ENCODE results near the gene FGF14. TPM values are rescaled to one million over a fixed set of nuclear protein-coding genes. Genes with fewer than 3 reads are reported as not detected.
"Not testable (repeated sequence)": the region's sequence is repeated elsewhere in the genome, so short reads cannot be mapped to it uniquely, and the experiment has no call there.

Gene FGF14
- total and polyA plus RNA-seq, 5 experiments from 2014 or later, result not detected

DNA sequence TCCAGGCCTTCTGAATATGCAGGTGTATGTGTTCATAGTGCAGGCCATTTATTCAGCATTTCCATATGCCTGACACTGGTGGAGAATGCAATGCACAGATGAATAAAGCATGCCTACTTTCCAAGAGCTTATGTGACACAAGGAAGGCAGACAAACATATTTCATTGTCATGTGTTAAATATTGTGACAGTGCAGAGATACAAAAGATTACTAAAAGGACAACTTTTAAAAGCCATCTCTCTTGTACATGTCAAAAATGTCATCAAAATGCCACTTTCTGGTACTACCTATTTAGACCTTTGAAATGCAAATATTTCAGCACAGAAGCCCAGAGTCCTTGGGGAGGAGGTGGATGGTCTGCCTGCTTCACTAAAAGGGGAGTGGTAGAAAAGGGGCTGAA, 254.5 kb downstream of the FGF14 start:
- H3K9me3 Mint-ChIP-seq, result no peaks in the 10 kb centered on the region
- H3K4me1 Mint-ChIP-seq, result no peaks in the 10 kb centered on the region
- POLR2A ChIA-PET, result no interaction called here
- peaks cover 0 to 8% (median 2%) of the 10 kb centered on the region in 5 donors for H3K27me3 Mint-ChIP-seq
- ATAC-seq (no peak), DNase-seq (no peak)
- no peak overlapping the region for H3K4me3 Mint-ChIP-seq
- peaks cover 0 to under 1% (median 0%) of the 10 kb centered on the region in 3 donors for H3K36me3 Mint-ChIP-seq
- no peak overlapping the region for H3K27ac Mint-ChIP-seq

- no peaks in the 10 kb centered on the region for H3K36me3 Mint-ChIP-seq
- DNase-seq (no peak), ATAC-seq (no peak)
- peaks cover 0 to 8% (median under 1%) of the 10 kb centered on the region in 5 donors for H3K27me3 Mint-ChIP-seq
- H3K27ac Mint-ChIP-seq, result no peak overlapping the region
- no peak overlapping the region for H3K4me3 Mint-ChIP-seq
- H3K9me3 Mint-ChIP-seq, result no peaks in the 10 kb centered on the region
- POLR2A ChIA-PET, result no interaction called here
- no peaks in the 10 kb centered on the region for H3K4me1 Mint-ChIP-seq
Observed at GRCh38 chr13:102145750-102146149, 256.1 kb downstream of the FGF14 start.

DNA sequence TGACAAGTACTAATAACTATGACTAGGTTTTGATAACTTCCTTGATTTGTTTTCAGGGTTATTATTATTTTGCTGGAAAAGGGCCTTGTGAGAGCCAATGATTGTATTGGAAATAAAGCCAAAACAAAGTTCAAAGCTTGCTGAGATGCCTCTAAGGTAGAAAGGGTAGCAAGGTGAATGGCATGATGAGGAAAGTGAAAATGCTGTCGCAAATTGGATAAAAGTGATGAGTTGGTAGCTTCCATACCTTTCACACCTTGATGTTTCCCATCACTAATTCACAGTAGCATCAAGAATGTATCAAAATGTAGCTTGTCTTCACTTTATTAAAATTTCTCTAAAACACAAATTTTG, 259.4 kb downstream of the FGF14 start:
- no peak overlapping the region for H3K4me3 Mint-ChIP-seq
- ATAC-seq (no peak), DNase-seq (no peak)
- POLR2A ChIA-PET, result no interaction called here
- H3K9me3 Mint-ChIP-seq, result no peaks in the 10 kb centered on the region
- H3K27me3 Mint-ChIP-seq, result peaks cover 0 to 8% (median 0%) of the 10 kb centered on the region in 5 donors
- no peaks in the 10 kb centered on the region for H3K36me3 Mint-ChIP-seq
- no peaks in the 10 kb centered on the region for H3K4me1 Mint-ChIP-seq
- H3K27ac Mint-ChIP-seq, result no peak overlapping the region

GRCh38 chr13:102141625-102142472, 260.0 kb downstream of the FGF14 start:
- POLR2A ChIA-PET, result no interaction called here
- peak in 1 of 10 donors; percentile 0 for DNase-seq
- H3K27me3 Mint-ChIP-seq, result peaks cover 0 to 8% (median 0%) of the 10 kb centered on the region in 5 donors
- no peak overlapping the region for H3K4me3 Mint-ChIP-seq
- no peak for ATAC-seq
- no peak overlapping the region for H3K27ac Mint-ChIP-seq
- no peaks in the 10 kb centered on the region for H3K4me1 Mint-ChIP-seq
- H3K36me3 Mint-ChIP-seq, result no peaks in the 10 kb centered on the region
- no peaks in the 10 kb centered on the region for H3K9me3 Mint-ChIP-seq

DNA sequence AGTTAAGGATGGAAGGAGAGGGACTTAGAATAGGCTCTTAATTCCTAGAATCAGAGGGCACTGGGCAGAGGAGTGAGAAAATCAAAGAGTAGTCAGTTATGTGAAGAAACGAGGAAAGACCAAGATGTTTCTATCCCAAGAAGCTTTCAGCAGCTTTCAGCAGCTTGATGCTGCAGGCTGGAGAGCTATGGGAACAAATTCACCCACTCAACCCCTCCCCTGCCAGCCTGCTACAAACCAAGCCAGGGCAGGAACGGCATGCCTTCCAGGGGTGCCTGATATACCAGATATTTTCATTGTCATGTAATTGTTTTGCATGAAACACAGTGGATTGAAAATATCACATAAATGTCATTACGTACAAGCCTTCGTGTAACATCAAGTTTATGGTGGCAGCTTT, 262.2 kb downstream of the FGF14 start:
- Mint-ChIP-seq H3K27me3 (peaks cover 0 to 1% (median 0%) of the 10 kb centered on the region in 5 donors), H3K27ac (no peak overlapping the region)

DNA sequence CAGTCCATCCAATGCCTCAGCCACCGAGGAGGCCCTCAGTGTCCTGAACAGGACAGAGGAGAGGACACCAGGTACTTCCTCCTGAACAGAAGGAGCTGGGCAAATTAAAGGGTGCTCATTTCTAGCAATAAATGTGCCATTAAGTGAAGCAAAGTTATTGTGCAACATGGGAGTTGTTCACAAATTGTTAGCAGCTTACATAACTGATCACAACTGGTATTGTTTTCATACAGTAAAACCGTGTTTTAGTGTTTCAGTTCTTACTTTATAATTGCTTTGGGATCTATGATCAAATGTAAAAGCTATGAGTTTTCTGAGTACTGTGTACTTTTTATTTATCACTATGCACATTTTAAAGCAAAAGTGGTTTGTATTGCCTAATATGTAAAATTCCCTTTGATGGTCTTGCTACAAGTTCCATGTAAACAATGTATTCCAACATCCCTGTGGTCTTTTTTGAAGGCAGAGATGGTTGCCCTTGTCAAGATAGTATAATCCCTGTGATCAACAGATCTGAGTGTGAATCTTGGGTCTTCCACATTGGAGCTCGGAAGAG, 263.1 kb downstream of the FGF14 start:
- H3K9me3 Mint-ChIP-seq, result no peaks in the 10 kb centered on the region
- H3K27ac Mint-ChIP-seq, result no peak overlapping the region
- ATAC-seq (no peak), DNase-seq (no peak)
- no peak overlapping the region for H3K4me3 Mint-ChIP-seq
- H3K4me1 Mint-ChIP-seq, result no peaks in the 10 kb centered on the region
- H3K36me3 Mint-ChIP-seq, result no peaks in the 10 kb centered on the region
- POLR2A ChIA-PET, result no interaction called here
- H3K27me3 Mint-ChIP-seq, result peaks cover 0 to 1% (median 0%) of the 10 kb centered on the region in 5 donors

More for the DNA sequence above, 262.2 kb downstream of the FGF14 start:
- ATAC-seq (no peak), DNase-seq (no peak)
- Mint-ChIP-seq H3K4me1 (no peaks in the 10 kb centered on the region), H3K9me3 (no peaks in the 10 kb centered on the region), H3K4me3 (no peak overlapping the region), H3K36me3 (no peaks in the 10 kb centered on the region)
- POLR2A ChIA-PET, result no interaction called here

- POLR2A ChIA-PET, H3K27me3 Mint-ChIP-seq, H3K4me3 Mint-ChIP-seq, H3K4me1 Mint-ChIP-seq, H3K9me3 Mint-ChIP-seq, H3K36me3 Mint-ChIP-seq, ATAC-seq, DNase-seq, H3K27ac Mint-ChIP-seq: not testable (repeated sequence)
Observed at GRCh38 chr13:102137904-102138303, 263.9 kb downstream of the FGF14 start.

DNA sequence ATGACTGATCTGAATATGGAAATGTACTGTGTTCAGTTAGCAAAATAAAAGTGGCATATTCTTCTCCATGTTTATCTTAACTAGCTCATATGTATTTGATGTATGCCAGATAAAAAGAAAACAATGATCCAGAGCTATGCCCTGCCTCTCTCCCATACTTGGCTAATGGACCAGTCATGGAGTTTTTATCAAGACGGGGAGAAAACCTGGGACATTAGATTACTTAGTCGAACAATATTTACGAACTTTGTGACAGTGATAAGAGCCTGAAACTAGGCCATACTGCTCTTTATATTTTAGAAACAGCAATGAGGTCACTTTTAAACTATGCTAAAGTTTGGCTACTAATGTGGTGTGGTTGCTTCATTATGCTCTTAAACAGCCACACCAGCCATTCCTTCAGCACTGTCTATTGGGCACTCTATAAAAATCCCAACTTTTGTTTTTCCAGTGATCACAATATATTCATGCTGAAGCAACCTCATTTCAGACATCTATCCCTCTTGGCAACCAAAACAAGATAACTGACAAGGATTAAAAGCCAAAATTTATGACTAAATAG, 265.0 kb downstream of the FGF14 start:
- no peak overlapping the region for H3K27ac Mint-ChIP-seq
- no peaks in the 10 kb centered on the region for H3K4me1 Mint-ChIP-seq
- DNase-seq (no peak), ATAC-seq (no peak)
- peaks cover 0 to 3% (median 0%) of the 10 kb centered on the region in 5 donors for H3K27me3 Mint-ChIP-seq
- no peaks in the 10 kb centered on the region for H3K9me3 Mint-ChIP-seq
- POLR2A ChIA-PET, result interaction anchor here (0.6 kb wide), 1 partner anchor 25 kb away, joined by 4 read pairs; no protein-coding TSS in a partner anchor
- H3K4me3 Mint-ChIP-seq, result no peak overlapping the region
- no peaks in the 10 kb centered on the region for H3K36me3 Mint-ChIP-seq

GRCh38 chr13:102132777-102133295, 269.0 kb downstream of the FGF14 start:
- peaks cover 0 to 3% (median 0%) of the 10 kb centered on the region in 9 donors for H3K9me3 Mint-ChIP-seq
- no peak overlapping the region for H3K4me3 Mint-ChIP-seq
- ATAC-seq (no peak), DNase-seq (no peak)
- POLR2A ChIA-PET, result no interaction called here
- H3K27ac Mint-ChIP-seq, result no peak overlapping the region
- H3K27me3 Mint-ChIP-seq, result peaks cover 0 to 3% (median 0%) of the 10 kb centered on the region in 5 donors
- no peaks in the 10 kb centered on the region for H3K4me1 Mint-ChIP-seq
- H3K36me3 Mint-ChIP-seq, result no peaks in the 10 kb centered on the region

DNA sequence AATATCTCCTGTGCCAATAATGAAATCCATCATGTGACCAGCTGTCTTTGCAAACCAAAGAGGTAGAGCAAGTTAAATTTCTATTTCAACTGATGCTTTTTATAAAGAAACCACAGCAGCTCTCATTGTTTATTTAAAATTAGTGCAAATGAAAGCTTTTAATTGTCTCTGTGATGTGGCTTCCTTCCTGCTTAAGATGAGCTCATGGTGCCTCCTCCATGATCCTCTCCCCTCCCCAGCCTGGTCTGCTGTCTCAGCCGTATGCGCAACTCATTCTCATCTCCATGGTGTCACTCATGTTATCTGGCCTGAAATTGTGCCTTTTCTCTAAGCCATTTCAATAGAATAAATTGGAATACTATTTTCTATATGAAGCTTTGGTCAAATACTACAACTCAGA, 270.6 kb downstream of the FGF14 start:
- DNase-seq, result no peak
- ATAC-seq, result no peak
- Mint-ChIP-seq H3K27me3 (peaks cover 0 to 3% (median 2%) of the 10 kb centered on the region in 5 donors), H3K4me3 (no peak overlapping the region), H3K36me3 (no peaks in the 10 kb centered on the region), H3K9me3 (peaks cover 0 to 3% (median 0%) of the 10 kb centered on the region in 9 donors), H3K27ac (no peak overlapping the region), H3K4me1 (no peaks in the 10 kb centered on the region)
- POLR2A ChIA-PET, result no interaction called here

DNA sequence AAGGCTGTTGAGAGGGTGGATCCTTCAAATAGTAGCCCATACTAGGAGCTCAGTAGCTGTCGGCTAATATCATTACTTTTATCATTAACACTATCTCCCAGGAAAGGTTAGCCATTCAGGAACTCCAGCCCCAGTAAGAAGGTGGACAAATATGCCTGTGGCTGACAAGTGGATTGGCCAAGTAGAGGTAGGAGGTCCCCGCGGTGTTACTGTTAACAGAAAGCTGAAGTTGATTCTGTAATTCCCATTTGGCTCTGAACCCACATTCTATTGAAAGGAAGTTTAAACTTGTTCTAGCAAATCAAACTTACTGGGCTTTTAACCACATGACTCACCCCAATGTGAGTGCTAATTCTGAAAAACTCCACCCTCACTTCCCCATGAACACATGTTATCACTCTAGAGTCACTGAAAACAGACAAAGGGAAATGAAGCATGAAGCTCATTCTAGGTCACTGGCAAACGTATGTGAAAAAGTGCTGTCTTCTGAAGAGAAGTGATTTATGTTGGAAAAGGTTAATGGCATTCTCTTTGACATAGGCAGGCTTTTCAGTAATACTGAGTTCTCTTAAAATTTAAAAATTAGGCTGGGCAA, 273.5 kb downstream of the FGF14 start:
- no peaks in the 10 kb centered on the region for H3K4me1 Mint-ChIP-seq
- H3K9me3 Mint-ChIP-seq, result peaks cover 0 to 3% (median 0%) of the 10 kb centered on the region in 9 donors
- H3K27ac Mint-ChIP-seq, result no peak overlapping the region
- POLR2A ChIA-PET, result no interaction called here
- H3K27me3 Mint-ChIP-seq, result peaks cover 0 to 8% (median 3%) of the 10 kb centered on the region in 5 donors
- no peak for DNase-seq
- H3K4me3 Mint-ChIP-seq, result no peak overlapping the region
- no peaks in the 10 kb centered on the region for H3K36me3 Mint-ChIP-seq
- ATAC-seq, result no peak

GRCh38 chr13:102127153-102127552, 274.7 kb downstream of the FGF14 start:
- Mint-ChIP-seq H3K36me3 (no peaks in the 10 kb centered on the region), H3K4me1 (no peaks in the 10 kb centered on the region), H3K9me3 (peaks cover 0 to 3% (median 0%) of the 10 kb centered on the region in 9 donors), H3K27me3 (peaks cover 0 to 8% (median 4%) of the 10 kb centered on the region in 5 donors), H3K27ac (no peak overlapping the region), H3K4me3 (no peak overlapping the region)
- POLR2A ChIA-PET, result no interaction called here
- ATAC-seq (no peak), DNase-seq (no peak)

GRCh38 chr13:102122147-102122546, 279.7 kb downstream of the FGF14 start:
- Mint-ChIP-seq H3K9me3 (no peaks in the 10 kb centered on the region), H3K27me3 (peaks cover 0 to 8% (median 2%) of the 10 kb centered on the region in 5 donors), H3K4me3 (no peak overlapping the region), H3K36me3 (no peaks in the 10 kb centered on the region), H3K4me1 (no peaks in the 10 kb centered on the region), H3K27ac (no peak overlapping the region)
- no peak for ATAC-seq
- POLR2A ChIA-PET, result no interaction called here
- DNase-seq, result no peak
